ENCODE data around the gene ABLIM2. TPM values are rescaled to one million over a fixed set of nuclear protein-coding genes. Genes with fewer than 3 reads are reported as not detected.

The ABLIM2 gene
- total RNA-seq, 1 experiment from 2014 or later = 1.0 TPM

- Mint-ChIP-seq H3K36me3 (ENCODE audit: insufficient read depth in 1 of 3, low read depth in 3 of 3) (no peaks in the 10 kb centered on the region; a peak in 1 of 7 replicates), H3K9me3 (no peaks in the 10 kb centered on the region), H3K27ac (no peak overlapping the region), H3K27me3 (ENCODE audit: low read depth) (no peaks in the 10 kb centered on the region), H3K4me1 (0 out of 4 replicates have a peak, but pooled peaks cover 0 to 3% of the 10 kb centered on the region in 2 experiments), H3K4me3 (no peak overlapping the region)
- H3K4ac ChIP-seq (ENCODE audit: low read depth, low read length) = no peak overlapping the region
- no peak overlapping the region for H3K27ac ChIP-seq (ENCODE audit: insufficient read length, low read depth, low read length)
- TF ChIP-seq CTCF (conservative IDR thresholded peaks at IDR 0.05) = no peak
- no peak overlapping the region for H2AK5ac ChIP-seq (ENCODE audit: insufficient read length, low read length)
- H3K18ac ChIP-seq (ENCODE audit: insufficient read length, low read depth, low read length) = no peak overlapping the region
- H3K23ac ChIP-seq (ENCODE audit: insufficient read length, low read depth, low read length) = no peak overlapping the region
- no peaks in the 10 kb centered on the region for H3K23me2 ChIP-seq (ENCODE audit: insufficient read length, low read depth, low read length, poor library complexity, severe bottlenecking)
- no peaks in the 10 kb centered on the region for H4K20me1 ChIP-seq (ENCODE audit: control insufficient read depth, insufficient read depth, insufficient read length)
- H2BK20ac ChIP-seq (ENCODE audit: low read depth, low read length, poor library complexity, severe bottlenecking) = no peak overlapping the region
- H3K4me2 ChIP-seq (ENCODE audit: insufficient read depth, insufficient read length, low read length) = no peak overlapping the region
- WGBS (ENCODE audit: extremely low coverage, insufficient read length, low lambda C conversion rate) = no CpG with 5 or more reads among the region's 2 CpGs
- H4K91ac ChIP-seq (ENCODE audit: insufficient read length, low read depth, low read length) = no peak overlapping the region
- H3K9ac ChIP-seq (ENCODE audit: extremely low read depth, insufficient read length, low read length) = no peak overlapping the region
- no peaks in the 10 kb centered on the region for H3K4me1 ChIP-seq (ENCODE audit: insufficient read depth, low read length)
- H3K56ac ChIP-seq (ENCODE audit: insufficient read length, low read depth, low read length) = no peak overlapping the region
- H3K79me2 ChIP-seq (ENCODE audit: insufficient read depth, low read length) = no peaks in the 10 kb centered on the region
- no peaks in the 10 kb centered on the region for H3K9me3 ChIP-seq (ENCODE audit: control insufficient read depth, low read depth, low read length)
- DNase-seq = no peak
- H3K27me3 ChIP-seq (ENCODE audit: insufficient read depth, low read length) = no peaks in the 10 kb centered on the region
- H4K5ac ChIP-seq (ENCODE audit: insufficient read length, low read depth, low read length) = no peak overlapping the region
- no peak overlapping the region for H2AFZ ChIP-seq (ENCODE audit: low read length)
- no peak overlapping the region for H2BK12ac ChIP-seq (ENCODE audit: insufficient read length, low read depth, low read length)
- H4K8ac ChIP-seq (replicated peaks; ENCODE audit: insufficient read length, low read depth, low read length) = no peak overlapping the region
- H3K79me1 ChIP-seq (ENCODE audit: insufficient read depth, low read depth, low read length, poor library complexity, severe bottlenecking) = no peaks in the 10 kb centered on the region
- H2BK15ac ChIP-seq (ENCODE audit: low read depth, low read length) = no peak overlapping the region
- no peak overlapping the region for H2BK5ac ChIP-seq (ENCODE audit: insufficient read length, low read length)
- H3T11ph ChIP-seq (ENCODE audit: low read length) = no peak overlapping the region
- no peak overlapping the region for H3K14ac ChIP-seq (ENCODE audit: insufficient read depth, low read length)
- no peak overlapping the region for H2BK120ac ChIP-seq (ENCODE audit: low read depth, low read length, poor library complexity, severe bottlenecking)
Measured at GRCh38 chr4:8028368-8028767, 130.2 kb downstream of the ABLIM2 start.
